ENCODE measurements around the gene CCHCR1.

DNA sequence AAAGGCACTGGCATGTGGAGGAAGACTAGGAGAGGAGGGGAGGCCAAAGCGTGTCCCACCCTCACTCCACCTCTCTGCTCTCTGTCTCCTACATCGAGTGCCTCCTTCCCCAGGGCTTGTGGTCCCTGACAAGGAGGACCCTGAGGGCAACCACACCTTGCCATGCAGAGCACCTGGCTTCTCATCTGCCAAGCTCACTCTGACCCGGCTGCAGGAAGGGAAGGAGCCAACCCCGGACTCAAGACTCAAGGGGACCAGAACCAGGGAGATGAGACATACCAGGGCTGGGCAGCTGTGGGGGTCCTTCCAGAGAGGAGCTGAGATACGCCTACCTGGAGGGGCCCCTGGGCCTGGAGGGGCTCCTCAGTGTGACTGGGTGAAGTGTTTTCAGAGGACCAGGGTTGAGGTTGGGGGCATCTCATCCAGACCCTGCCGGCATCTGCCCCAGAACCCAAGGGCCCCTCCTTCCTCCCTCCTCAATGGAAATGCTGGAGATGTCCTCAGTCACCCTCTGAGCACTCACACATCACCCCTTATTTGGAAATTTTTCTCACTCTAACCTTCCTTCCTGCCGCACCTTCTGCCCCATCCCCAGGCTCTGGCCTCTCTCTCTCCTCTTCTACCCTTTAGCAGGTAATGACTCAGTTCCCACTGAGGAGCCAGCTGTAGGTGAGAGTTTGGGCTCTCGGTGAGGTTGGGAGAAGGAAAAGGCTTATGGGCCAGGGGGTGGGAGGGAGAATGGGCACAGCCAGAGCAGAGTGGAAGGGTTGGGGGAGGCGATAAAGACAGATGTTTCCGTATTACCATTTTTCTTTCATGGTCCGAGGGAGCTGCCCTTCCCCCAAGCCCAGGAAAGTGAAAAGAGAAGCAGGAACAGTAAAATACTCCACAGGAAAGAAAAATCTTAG is 44.9 kb upstream of the CCHCR1 start:
- TF ChIP-seq, protein P1, sequence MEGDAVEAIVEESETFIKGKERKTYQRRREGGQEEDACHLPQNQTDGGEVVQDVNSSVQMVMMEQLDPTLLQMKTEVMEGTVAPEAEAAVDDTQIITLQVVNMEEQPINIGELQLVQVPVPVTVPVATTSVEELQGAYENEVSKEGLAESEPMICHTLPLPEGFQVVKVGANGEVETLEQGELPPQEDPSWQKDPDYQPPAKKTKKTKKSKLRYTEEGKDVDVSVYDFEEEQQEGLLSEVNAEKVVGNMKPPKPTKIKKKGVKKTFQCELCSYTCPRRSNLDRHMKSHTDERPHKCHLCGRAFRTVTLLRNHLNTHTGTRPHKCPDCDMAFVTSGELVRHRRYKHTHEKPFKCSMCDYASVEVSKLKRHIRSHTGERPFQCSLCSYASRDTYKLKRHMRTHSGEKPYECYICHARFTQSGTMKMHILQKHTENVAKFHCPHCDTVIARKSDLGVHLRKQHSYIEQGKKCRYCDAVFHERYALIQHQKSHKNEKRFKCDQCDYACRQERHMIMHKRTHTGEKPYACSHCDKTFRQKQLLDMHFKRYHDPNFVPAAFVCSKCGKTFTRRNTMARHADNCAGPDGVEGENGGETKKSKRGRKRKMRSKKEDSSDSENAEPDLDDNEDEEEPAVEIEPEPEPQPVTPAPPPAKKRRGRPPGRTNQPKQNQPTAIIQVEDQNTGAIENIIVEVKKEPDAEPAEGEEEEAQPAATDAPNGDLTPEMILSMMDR (IDR thresholded peaks at IDR 0.05; ENCODE audit: control extremely low read depth in 1 of 3, insufficient read depth in 1 of 3, low read depth in 1 of 3, low read length in 3 of 3): no peak
- no peak for TF ChIP-seq GTF2F1 (IDR thresholded peaks at IDR 0.05; ENCODE audit: borderline replicate concordance, low read depth, low read length)
- no peak for TF ChIP-seq GABPA (IDR thresholded peaks at IDR 0.05; ENCODE audit: borderline replicate concordance, insufficient read depth, low read length)
